DMS 273 (cell line): ENCODE results near the gene CSGALNACT2.
"Not testable (repeated sequence)": the region's sequence is repeated elsewhere in the genome, so short reads cannot be mapped to it uniquely, and the experiment has no call there.

ENCODE experiments used
- DNase-seq: peaks from one replicate; lab custom pipeline; 2025; ENCODE audit not compliant: unreplicated experiment; lab: John Stamatoyannopoulos, UW

The CSGALNACT2 gene

DNA sequence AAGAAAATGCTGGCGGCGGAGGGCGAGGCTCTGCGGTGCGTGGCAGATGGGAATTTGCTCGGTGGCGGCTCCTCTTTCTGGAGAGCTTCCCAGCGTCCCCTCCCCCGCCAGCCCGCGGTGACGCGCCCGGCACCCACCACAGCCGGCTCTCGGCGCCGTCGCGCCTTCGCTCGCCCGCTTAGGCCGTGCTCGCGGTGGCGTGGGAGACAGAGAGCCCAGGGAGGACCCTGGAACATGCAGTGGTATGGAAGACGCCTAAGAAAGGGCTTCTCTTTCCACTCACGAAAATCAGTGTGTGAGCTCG, 576 bp upstream of the CSGALNACT2 start:
- peak; percentile 74 for DNase-seq

DNA sequence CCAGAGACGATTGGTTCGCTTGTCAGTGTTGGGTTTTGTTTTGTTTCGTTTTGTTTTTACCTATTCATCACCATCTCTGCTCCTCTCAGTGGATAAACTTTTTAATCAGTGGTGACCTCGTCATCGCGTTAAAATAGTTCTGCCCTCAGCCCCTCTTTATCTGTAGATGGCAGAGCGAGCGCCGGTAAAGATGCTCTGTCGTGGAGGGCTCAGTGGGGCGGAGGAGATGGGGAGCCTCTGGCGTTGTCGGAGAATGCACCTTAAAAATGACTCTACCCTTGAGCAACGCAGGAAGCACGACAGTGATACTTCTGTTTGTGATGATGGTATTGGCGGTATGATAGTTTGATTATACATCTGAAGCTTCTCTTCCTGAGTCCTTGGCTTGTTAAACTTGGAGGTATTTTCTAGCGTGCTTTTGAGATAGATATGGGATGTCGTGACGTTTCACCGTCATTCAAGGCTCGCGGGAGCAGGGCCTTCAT, 554 bp downstream of the CSGALNACT2 start:
- DNase-seq, result peak; percentile 58

DNA sequence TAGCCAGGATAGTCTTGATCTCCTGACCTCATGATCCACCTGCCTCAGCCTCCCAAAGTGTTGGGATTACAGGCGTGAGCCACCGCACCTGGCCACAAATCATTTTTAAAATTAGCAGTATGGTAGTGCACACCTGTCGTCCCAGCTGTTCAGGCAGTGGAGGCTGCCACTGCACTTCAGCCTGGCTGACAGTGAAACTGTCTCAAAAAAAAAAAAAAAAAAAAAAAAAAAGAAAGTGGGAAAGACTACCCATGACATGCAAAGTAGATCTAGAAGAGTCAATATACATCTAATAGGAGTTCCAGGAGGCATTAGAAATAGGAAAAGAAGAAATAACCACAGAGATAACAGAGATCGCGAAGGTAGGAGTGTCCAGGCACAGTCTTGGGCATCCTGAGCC, 3.2 kb downstream of the CSGALNACT2 start:
- peak; percentile 7 for DNase-seq

DNA sequence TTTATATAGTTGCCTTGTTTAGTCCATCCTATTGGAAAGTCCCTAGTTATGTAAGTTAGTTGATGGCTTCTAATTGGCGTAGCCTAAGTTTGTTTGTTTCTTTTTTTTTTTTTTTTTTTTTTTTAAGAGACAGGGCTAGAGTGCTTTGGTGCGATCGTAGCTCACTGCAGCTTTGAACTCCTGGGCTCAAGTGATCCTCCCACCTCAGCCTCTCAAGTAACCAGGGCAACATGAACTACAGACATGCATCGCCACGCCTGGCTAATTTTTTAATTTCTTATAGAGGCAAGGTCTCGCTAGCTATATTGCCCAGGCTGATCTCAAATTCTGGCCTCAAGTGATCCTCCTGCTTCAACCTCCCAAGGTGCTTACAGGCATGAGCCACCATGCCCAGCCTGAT, 7.1 kb downstream of the CSGALNACT2 start:
- DNase-seq, result no peak

DNA sequence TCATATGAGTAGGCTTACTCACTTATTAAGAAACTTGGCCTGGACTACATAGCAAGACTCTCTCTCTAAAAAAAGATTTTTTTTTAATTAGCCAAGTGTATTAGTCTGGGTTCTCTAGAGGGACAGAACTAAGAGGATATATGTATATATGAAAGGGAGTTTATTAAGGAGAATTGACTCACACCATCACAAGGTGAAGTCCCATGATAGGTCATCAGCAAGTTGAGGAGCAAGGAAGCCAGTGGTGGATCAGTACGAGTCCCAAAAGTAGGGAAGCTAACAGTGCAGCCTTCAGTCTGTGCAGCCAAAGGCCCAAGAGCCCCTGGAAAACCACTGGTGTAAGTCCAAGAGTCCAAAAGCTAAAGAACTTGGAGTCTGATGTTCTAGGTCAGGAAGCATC, 7.7 kb downstream of the CSGALNACT2 start:
- DNase-seq, result not testable (repeated sequence)

DNA sequence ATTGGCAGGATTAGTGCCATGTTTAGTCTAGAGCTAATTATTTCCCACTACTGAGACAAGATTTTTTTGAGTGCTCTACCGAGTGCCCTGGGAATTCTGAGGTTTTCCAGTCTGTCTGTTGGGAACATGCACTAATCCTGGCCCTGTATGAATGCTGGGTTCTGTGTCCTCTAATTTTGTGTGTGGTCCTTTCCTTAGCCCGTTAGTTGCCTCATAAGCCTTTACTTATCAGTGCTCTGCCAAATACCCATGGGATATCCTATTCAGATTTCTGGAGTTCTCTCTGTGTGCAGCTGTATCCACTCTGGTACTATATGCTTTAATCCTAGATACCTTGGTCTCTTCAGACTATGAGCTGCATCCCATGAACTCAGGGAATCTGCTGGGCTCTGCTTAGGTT, 13.1 kb downstream of the CSGALNACT2 start:
- no peak for DNase-seq

DNA sequence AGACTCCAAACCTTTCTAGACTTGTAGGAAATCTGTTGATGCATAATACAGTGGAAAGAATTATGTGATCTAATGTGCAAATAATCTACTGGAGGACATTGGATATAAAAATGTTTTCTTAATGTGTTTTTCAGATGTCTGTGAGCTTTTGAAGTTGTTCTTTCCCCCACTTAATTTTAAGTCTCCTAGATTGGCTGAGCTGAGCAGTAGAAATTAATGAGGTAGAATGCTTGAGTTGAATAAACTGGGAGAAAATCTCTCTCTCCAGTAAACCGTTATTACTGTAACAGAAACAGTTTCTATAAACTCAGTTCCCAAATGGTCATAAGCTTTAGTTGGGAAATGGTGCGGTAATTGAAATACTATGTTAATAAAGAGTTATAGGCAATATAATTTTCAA, 15.7 kb downstream of the CSGALNACT2 start:
- DNase-seq, result no peak

DNA sequence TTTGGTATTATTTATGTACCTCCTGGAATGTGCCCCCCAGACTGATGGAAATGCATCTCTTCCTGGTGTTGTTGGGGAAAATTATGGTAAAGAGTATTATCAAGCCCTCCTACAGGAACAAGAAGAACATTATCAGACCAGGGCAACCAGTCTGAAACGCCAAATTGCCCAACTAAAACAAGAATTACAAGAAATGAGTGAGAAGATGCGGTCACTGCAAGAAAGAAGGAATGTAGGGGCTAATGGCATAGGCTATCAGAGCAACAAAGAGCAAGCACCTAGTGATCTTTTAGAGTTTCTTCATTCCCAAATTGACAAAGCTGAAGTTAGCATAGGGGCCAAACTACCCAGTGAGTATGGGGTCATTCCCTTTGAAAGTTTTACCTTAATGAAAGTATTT, 17.0 kb downstream of the CSGALNACT2 start:
- no peak for DNase-seq

DNA sequence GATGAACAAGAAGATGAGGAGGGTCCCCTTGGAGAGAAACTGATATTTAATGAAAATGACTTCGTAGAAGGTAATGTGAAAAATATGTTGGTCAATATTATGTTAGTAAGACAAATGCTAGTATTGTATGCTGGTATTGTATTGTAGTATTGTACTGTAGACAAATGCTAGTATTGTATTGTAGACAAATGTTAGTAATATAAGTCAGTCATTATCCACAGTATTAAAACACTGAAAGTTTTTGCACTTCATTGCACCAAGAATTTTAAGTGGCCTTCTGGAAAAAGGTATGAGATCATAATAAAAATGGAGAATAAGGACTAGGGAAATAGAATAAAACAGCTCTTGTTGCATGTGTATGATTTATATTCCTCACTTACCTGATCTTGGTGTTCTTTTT, 17.5 kb downstream of the CSGALNACT2 start:
- DNase-seq, result no peak

DNA sequence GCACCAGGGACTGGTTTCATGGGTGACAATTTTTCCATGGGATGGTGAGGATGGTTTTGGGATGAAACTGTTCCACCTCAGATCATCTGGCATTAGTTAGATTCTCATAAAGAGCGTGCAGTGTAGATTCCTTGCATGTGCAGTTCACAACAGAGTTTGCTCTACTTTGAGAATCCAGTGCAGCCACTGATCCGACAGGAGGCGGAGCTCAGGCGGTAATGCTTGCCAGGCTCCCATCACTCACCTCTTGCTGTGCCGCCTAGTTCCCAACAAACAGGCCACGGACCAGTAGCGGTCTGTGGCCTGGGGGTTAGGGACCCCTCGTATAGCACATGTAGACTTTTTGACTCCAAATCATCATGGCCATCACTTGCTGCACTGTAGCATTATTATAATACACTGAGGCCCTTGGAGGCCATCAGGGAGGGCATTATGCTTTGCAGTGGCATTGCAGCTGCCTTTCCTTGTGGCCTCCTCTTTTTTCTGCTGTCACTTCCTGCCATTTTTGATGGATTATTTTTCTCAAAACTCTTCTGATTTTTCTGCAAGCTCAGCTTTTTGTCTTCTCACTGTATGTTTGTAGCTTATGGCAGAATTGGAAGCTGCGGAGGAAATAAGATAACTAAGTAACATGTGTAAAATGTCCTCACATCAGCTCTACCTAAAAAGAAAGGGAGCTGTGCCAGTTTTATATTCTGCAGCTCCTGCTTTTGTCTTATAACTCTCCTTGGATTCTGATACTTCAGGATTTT, 18.5 kb downstream of the CSGALNACT2 start:
- no peak for DNase-seq

DNA sequence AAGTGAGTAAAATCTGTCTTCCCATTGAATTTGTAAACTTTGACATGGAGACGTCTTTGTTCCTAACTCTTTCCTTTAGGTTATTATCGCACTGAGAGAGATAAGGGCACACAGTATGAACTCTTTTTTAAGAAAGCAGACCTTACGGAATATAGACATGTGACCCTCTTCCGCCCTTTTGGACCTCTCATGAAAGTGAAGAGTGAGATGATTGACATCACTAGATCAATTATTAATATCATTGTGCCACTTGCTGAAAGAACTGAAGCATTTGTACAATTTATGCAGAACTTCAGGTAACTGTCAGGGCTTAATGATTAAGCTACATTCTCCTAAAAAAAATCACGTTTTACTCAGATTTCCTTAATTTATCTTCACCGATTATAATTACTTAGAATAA, 20.4 kb downstream of the CSGALNACT2 start:
- DNase-seq, result no peak

DNA sequence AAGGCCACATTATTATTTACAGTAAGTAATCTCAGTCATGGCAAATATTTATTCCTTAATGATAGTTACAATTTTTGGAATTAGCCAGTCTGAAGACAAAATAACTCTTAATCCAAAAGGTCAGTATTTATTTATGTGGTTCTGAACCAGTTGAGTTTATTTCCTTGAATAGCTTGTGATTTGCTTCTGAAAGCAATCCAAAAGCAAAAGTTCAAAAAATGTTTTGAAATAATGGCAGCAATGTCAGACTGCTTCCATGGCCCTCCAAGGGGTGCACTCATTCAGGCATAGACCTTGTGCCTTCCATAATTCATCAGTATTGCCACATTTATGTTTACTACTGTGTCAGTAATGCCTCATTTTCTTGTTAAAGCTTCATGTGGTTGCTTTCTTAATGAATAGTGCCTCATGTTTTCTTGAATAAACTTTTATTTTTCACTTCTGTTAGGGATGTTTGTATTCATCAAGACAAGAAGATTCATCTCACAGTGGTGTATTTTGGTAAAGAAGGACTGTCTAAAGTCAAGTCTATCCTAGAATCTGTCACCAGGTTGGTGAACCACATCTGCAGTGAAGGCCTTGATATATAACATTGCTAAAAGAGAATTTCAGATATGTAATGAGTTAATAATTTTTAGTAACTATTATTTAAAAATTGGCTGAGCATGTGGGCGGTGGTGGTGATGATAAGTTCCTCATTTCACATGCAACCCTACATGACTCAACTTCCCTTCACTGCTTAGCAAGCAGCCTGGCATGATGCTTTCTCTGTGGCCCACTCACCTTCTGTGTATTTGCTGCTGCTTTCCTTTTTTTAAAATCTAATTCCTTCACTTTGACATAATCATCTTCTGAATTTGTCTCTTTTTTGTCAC, 22.0 kb downstream of the CSGALNACT2 start:
- DNase-seq, result no peak

DNA sequence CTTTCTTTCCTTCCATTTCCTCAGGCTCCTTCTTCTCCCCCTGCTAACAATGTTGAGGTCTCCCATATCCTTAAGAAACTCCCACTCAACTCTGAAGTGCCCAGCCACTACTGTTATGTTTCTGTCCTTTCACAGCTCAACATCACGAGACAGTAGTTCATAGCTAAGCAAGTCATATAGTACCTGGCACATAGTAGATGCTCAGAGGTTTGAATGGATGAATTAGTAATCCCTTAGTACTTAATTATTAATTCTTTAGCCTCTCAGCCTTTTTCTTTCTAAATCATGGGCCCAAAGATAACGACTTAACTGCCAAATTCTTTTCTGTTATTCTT, 22.6 kb downstream of the CSGALNACT2 start:
- no peak for DNase-seq

DNA sequence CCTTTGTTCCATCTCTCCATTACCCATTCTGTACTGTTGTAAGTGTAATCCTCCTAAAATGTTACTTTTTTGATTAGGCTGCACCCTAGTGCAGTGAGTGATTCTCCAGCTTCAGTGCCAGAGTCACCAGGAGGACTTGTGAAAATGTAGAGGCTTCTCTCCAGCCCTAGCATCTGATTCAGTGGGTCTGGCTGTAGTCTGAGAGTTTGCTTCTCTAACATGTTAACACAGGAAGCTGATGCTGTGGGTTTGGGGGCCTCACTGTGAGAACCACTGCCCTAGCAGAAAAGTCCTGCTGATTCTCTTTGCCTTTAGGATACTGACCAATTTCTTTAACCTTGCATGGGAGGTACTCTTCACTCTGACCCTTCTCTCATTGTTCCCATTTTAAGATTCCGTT, 24.4 kb downstream of the CSGALNACT2 start:
- no peak for DNase-seq

DNA sequence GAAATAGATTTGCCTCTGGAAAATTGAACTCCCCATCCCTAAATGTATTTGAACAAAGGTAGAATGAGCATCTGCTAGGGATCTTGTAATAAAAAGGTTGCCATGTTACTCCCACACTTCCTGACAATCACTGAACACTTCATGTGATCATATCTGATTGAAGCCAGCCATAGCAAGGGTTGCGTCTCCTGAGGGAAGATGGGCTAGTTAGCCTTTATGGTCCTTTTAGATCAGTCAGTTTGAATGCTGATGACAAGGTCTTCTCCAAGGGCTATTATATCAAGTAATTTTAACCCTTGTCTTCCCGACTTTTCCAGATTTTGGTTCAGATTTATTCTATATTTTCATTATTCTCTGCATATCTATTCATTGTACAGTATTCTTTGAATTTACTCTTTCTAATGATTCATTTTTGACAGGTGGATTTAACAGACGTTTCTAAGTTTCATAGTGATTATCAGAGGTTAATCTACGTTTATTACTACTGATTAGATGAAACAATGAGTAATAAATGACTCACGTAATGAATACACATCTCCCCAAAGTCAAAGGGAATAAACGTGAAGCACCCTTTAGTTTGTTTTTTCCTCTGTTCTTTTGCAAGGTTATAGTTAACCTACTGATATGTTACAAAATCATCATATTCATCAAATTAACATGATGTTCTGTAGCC, 28.1 kb downstream of the CSGALNACT2 start:
- peak; percentile 1 for DNase-seq

DNA sequence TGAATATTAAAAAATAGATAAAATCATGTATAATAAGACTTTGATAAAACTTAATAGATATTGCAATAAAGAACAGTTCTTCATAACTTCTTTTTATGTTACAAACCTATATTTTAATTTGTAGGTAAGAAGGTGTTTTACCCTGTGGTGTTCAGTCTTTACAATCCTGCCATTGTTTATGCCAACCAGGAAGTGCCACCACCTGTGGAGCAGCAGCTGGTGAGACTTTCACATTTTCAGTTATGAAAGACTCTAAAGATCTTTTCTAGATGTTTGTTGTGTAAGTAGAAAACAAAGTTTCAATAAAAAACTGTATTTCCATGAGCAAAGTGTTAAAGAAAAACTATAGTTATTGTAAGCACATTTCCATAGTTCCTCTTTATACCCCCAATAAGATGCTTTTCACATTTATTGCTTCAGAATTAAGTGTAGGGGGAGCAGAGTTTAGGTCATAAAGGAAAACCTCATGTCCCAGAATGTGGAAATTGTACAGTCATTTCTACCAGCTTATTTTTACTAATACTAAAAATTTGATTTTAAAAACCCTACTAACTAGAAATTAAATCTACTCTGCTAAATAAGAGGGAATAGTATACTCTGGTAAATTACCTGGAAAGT, 28.7 kb downstream of the CSGALNACT2 start:
- peak; percentile 26 for DNase-seq

DNA sequence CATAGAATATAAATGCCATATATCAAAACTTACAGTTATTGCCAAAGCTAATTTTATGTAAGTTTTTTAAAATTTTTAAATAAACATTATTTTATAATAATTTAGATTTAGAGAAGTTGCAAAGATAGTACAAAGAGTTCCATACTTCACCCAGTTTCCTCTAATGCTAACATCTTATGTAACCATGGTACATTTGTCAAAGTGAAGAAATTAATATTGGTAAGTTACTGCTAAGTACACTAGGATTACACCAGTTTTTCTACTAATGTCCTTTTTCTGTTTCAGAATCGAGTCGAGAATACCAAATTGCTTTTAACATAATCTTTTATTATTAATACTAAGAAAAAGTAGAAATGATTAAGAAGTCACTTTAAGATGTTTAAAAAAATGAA, 29.2 kb downstream of the CSGALNACT2 start:
- no peak for DNase-seq

DNA sequence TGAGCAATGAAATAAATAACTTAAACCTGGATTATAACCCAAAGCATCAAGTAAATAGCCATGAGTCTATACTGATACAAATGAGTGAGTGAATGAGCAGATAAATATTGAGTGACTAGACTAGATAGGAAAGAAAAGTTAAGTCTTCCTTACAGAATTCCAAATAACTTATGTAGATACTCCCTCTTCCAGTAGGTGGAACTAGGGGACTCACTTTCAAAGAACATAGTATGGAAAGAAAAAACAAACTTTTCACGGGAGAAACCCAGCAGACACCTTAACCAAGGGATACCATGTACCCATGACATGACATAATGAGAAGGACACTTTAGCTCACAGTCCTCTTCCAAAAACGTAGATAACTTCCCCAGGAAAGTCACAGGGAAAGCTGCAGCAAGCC, 32.2 kb downstream of the CSGALNACT2 start:
- peak; percentile 8 for DNase-seq

DNA sequence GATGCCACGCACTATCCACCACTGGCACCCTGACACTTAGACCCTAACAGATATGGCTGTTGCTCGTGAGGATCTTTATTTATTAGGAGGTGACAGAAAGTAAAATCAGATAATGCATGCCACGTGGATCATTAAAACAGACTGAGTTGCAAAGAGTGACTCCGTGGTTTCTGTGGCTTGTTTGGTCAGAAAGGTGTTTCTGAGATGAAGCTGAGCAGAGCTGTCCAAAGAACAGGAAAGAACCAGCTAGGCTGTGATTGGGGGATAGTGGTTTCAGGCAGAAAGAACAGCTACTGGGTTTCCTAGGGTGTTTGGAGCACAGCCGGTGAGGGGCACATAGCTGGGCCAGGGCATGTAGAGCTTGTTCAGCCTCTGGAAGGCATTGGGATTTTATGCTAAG, 34.4 kb downstream of the CSGALNACT2 start:
- no peak for DNase-seq

DNA sequence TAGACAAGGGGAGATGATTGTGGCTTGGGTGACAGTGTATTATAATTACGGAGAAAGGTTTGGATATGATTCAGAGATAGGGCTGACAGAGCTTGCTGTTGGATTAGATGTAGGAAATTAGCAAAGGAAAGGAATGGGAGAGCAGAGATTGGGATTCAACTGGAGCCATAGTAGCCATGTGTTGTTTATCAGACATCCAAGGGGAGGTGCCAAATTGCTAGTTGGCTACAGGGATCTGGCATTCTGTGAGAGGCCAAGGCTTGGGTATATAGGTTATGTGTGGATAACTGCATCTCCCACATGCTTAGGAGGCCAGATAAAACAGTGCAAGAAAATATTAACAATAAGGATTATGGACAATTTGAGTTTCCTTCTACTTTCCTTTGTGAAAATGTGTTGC, 34.9 kb downstream of the CSGALNACT2 start:
- DNase-seq, result no peak

DNA sequence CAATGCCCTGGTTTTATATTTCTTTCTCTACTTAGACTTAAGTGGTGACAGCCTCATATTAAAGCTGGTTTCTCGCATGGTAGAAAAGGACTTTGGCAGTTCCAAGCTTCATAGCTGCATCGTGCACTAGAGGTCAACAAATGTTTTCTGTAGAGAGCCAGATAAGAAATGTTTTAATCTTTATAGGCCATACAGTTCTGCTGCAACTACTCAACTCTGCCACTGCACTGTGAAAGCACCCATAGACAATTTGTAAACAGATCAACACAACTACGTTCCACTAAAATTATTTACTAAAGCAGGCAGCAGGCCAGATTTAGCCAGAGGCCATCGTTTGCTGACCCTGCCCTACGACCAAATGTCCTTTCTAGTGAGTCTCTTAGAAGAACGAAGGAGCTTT, 36.7 kb downstream of the CSGALNACT2 start:
- DNase-seq, result no peak

DNA sequence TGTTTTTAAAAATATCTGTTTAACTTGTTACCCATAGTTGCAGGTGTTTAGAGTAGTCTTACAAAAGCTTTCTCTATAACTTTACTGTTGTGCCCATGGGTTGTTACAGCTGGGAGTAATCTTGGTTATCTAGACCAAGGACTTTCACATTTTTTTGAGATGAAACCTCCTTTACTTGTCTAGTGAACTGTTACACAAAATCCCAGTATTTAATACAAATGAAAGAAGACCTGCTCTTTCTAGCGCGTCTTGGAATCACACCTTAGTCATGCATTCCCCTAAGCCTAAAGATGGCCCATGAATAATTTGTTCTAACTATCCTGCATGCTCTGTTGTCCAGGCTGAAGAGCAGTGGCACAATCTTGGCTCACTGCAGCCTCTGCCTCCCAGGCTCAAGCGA, 38.0 kb downstream of the CSGALNACT2 start:
- no peak for DNase-seq
